ENCODE measurements around the gene MGAT5.

GRCh38 chr2:134405611-134406081 lies 151.8 kb downstream of the MGAT5 start:
- TF ChIP-seq POLR2A (IDR thresholded peaks at IDR 0.05) (no peak), CTCF (IDR thresholded peaks at IDR 0.05) (no peak), EP300 (IDR thresholded peaks at IDR 0.05) (no peak)
